IMR-90 (cell line): ENCODE results near the gene OPTN. TPM values are rescaled to one million over a fixed set of nuclear protein-coding genes. Genes with fewer than 3 reads are reported as not detected.
A peak's percentile ranks its signal among the peaks of the same experiment; 100 is the strongest.

ENCODE experiments used
- ATAC-seq: fragments of 200-7000 bp; cut with Tn5 transposase; 2 replicates; pipeline ENCODE4 v1.9.1; 2020; ENCODE audit warnings: low read depth, mild to moderate bottlenecking, moderate library complexity
- BruUV-seq: library from RNA; stranded (reverse); fragments of 400-500 nt; replicated peaks from 2 replicates; lab custom pipeline; 2021; lab: Mats Ljungman, UMichigan
- CTCF ChIA-PET: fragments of 300-600 bp; formaldehyde crosslinking; extraction: SDS; loops from one replicate; lab custom pipeline; 2021; ENCODE audit warnings: antibody characterized with exemption; lab: Yijun Ruan, JAX
- POLR2A ChIA-PET: fragments of 300-600 bp; sonication (Branson Sonifier 250); formaldehyde crosslinking; loops from one replicate; lab custom pipeline; 2022; ENCODE audit warnings: antibody characterized with exemption; ENCODE audit not compliant: unreplicated experiment; lab: Charles Lee
- DNase-seq: peaks from one replicate; pipeline ENCODE4 v3.0.0; 2013
- H2AFZ ChIP-seq: replicated peaks from 2 replicates; pipeline ENCODE3; 2013; ENCODE audit warnings: low read length, mild to moderate bottlenecking; ENCODE audit not compliant: poor library complexity
- H2AK5ac ChIP-seq: 2 replicates; pipeline ENCODE4 v1.6.1; 2013; ENCODE audit warnings: low read depth, low read length, inconsistent platforms
- H2AK9ac ChIP-seq: replicated peaks from 2 replicates; pipeline ENCODE3; 2013; ENCODE audit warnings: mild to moderate bottlenecking, low read depth, low read length, moderate library complexity; ENCODE audit not compliant: poor library complexity
- H2BK120ac ChIP-seq: 2 replicates; pipeline ENCODE4 v1.6.1; 2013; ENCODE audit warnings: low read depth, low read length, inconsistent platforms
- H2BK15ac ChIP-seq: 3 replicates; pipeline ENCODE4 v1.6.1; 2013; ENCODE audit warnings: low read depth, low read length, inconsistent platforms
- H2BK20ac ChIP-seq: 2 replicates; pipeline ENCODE4 v1.6.1; 2013; ENCODE audit warnings: low read depth, mild to moderate bottlenecking, inconsistent platforms, low read length, moderate library complexity
- H2BK5ac ChIP-seq: 2 replicates; pipeline ENCODE4 v1.6.1; 2013; ENCODE audit warnings: mild to moderate bottlenecking, low read depth, low read length, inconsistent platforms; ENCODE audit not compliant: poor library complexity, severe bottlenecking
- H3K14ac ChIP-seq: replicated peaks from 2 replicates; pipeline ENCODE4 v1.6.1; 2013; ENCODE audit warnings: low read depth, low read length, inconsistent platforms
- H3K18ac ChIP-seq: 2 replicates; pipeline ENCODE4 v1.6.1; 2013; ENCODE audit warnings: low read depth, low read length, control low read depth
- H3K23ac ChIP-seq: 2 replicates; pipeline ENCODE4 v1.6.1; 2013; ENCODE audit warnings: low read depth, low read length, inconsistent platforms
- H3K27ac ChIP-seq: 2 replicates; pipeline ENCODE4 v1.5.1; 2013; ENCODE audit warnings: mild to moderate bottlenecking, control low read depth, low read length; ENCODE audit not compliant: insufficient read depth
- H3K27me3 ChIP-seq: 2 replicates; pipeline ENCODE4 v1.6.1; 2013; ENCODE audit warnings: low read length; ENCODE audit not compliant: control insufficient read depth, insufficient read depth
- H3K36me3 ChIP-seq: 2 replicates; pipeline ENCODE4 v1.6.1; 2013; ENCODE audit warnings: low read length, mixed read lengths; ENCODE audit not compliant: control insufficient read depth, insufficient read depth
- H3K4ac ChIP-seq: 2 replicates; pipeline ENCODE4 v1.6.1; 2013; ENCODE audit warnings: low read depth, low read length, inconsistent platforms
- H3K4me1 ChIP-seq: 2 replicates; pipeline ENCODE4 v1.6.1; 2013; ENCODE audit warnings: low read length, mixed read lengths; ENCODE audit not compliant: control insufficient read depth, insufficient read depth
- H3K4me2 ChIP-seq: 2 replicates; pipeline ENCODE4 v1.6.1; 2013; ENCODE audit warnings: low read depth, mild to moderate bottlenecking, control low read depth, low read length, moderate library complexity
- H3K4me3 ChIP-seq: 2 replicates; pipeline ENCODE4 v1.5.1; 2013; ENCODE audit warnings: low read depth, mild to moderate bottlenecking, control low read depth, low read length, moderate library complexity; ENCODE audit not compliant: insufficient read depth
- H3K56ac ChIP-seq: 2 replicates; pipeline ENCODE4 v1.6.1; 2013; ENCODE audit warnings: low read length, inconsistent platforms; ENCODE audit not compliant: insufficient read depth; ENCODE audit errors: extremely low read depth
- H3K79me1 ChIP-seq, 2 experiments: 2 replicates each; pipeline ENCODE4 v1.6.1; 2013; ENCODE audit warnings: low read length in 2 of 2, inconsistent platforms in 1 of 2, low read depth in 1 of 2
- H3K9ac ChIP-seq: 2 replicates; pipeline ENCODE4 v1.6.1; 2013; ENCODE audit warnings: low read depth, low read length, control low read depth
- H3K9me1 ChIP-seq: 2 replicates; pipeline ENCODE4 v1.6.1; 2013; ENCODE audit warnings: low read length, inconsistent platforms; ENCODE audit not compliant: insufficient read depth
- H3K9me3 ChIP-seq: 2 replicates; pipeline ENCODE4 v1.6.1; 2013; ENCODE audit warnings: low read length; ENCODE audit not compliant: control insufficient read depth, insufficient read depth
- H4K20me1 ChIP-seq: 2 replicates; pipeline ENCODE4 v1.6.1; 2013; ENCODE audit warnings: low read length, inconsistent platforms; ENCODE audit not compliant: insufficient read depth
- H4K5ac ChIP-seq: 2 replicates; pipeline ENCODE4 v1.6.1; 2013; ENCODE audit warnings: mild to moderate bottlenecking, low read depth, low read length, control low read depth
- H4K8ac ChIP-seq, 2 experiments: 2 replicates each; pipeline ENCODE4 v1.6.1; 2013; ENCODE audit warnings: low read depth in 2 of 2, low read length in 2 of 2, control low read depth in 1 of 2, inconsistent platforms in 1 of 2
- H4K91ac ChIP-seq: 2 replicates; pipeline ENCODE4 v1.6.1; 2013; ENCODE audit warnings: low read depth, low read length, inconsistent platforms; ENCODE audit not compliant: insufficient read depth
- CEBPB ChIP-seq: IDR thresholded peaks from 2 replicates; pipeline ENCODE4 v1.6.1; 2012; ENCODE audit warnings: low read depth, low read length, improper control_type of control experiment
- CHD1 ChIP-seq: IDR thresholded peaks from 2 replicates; pipeline ENCODE4 v1.6.1; 2012; ENCODE audit warnings: low read depth, low read length, improper control_type of control experiment
- CTCF ChIP-seq: conservative IDR thresholded peaks from 2 replicates; pipeline ENCODE4 v1.5.1; 2012; ENCODE audit warnings: mild to moderate bottlenecking, low read depth, low read length, improper control_type of control experiment
- MAFK ChIP-seq: IDR thresholded peaks from 2 replicates; pipeline ENCODE4 v1.6.1; 2012; ENCODE audit warnings: low read depth, low read length, improper control_type of control experiment
- MAZ ChIP-seq: IDR thresholded peaks from 2 replicates; pipeline ENCODE4 v1.6.1; 2012; ENCODE audit warnings: low read depth, mild to moderate bottlenecking, low read length, improper control_type of control experiment, moderate library complexity, borderline replicate concordance
- NFE2L2 ChIP-seq: fragments of 150-350 bp; IDR thresholded peaks from 2 replicates; pipeline ENCODE4 v1.6.1; 2016; ENCODE audit warnings: low read depth, mild to moderate bottlenecking, low read length
- RAD21 ChIP-seq: IDR thresholded peaks from 2 replicates; pipeline ENCODE4 v1.6.1; 2012; ENCODE audit warnings: low read length, improper control_type of control experiment
- RFX5 ChIP-seq: IDR thresholded peaks from 2 replicates; pipeline ENCODE4 v1.8.0; 2012; ENCODE audit warnings: low read depth, mild to moderate bottlenecking, low read length, moderate library complexity
- SMC3 ChIP-seq: fragments of 150-350 bp; IDR thresholded peaks from 2 replicates; pipeline ENCODE4 v1.6.1; 2016; ENCODE audit warnings: low read depth, mild to moderate bottlenecking, antibody characterized with exemption, low read length, moderate library complexity
- WGBS, 2 experiments: methylation state at CpG; one replicate each; pipeline versions ENCODE4 v1.1.5 to v1.1.7; 2013; ENCODE audit warnings: missing lambda C conversion rate in 2 of 2; ENCODE audit not compliant: insufficient read length in 1 of 2; ENCODE audit errors: extremely low coverage in 2 of 2; 5-methylcytosine and 5-hydroxymethylcytosine counted together
- dilution Hi-C: fragments of 300-500 bp; cut with HindIII; formaldehyde crosslinking; loops from one replicate; pipeline ENCODE4 v1.14.3; 2018; ENCODE audit warnings: low sequenced_read_pairs; ENCODE audit not compliant: unreplicated experiment
- in situ Hi-C: fragments of 300-500 bp; cut with MboI; formaldehyde crosslinking; loops from 3 replicates; pipeline ENCODE4 v1.14.3; 2019; ENCODE audit warnings: low sequenced_read_pairs, inconsistent platforms, mixed read lengths
- intact Hi-C: fragments of 100-400 bp; cut with micrococcal nuclease; formaldehyde crosslinking; loops from 2 replicates; pipeline ENCODE4 v1.10.0; 2022
- polyA plus RNA-seq, 3 experiments: library from polyadenylated mRNA; depleted of rRNA; stranded (reverse); fragments of >200 nt; gene quantifications; 2 replicates each; pipeline ENCODE4 v1.2.3, GENCODE V29; 2012; ENCODE audit warnings: low replicate concordance in 1 of 3
- total RNA-seq: library from RNA; depleted of rRNA; stranded (reverse); fragments of >200 nt; gene quantifications from 2 replicates; pipeline ENCODE4 v1.2.3, GENCODE V29; 2012

OPTN gene
- total and polyA plus RNA-seq, 2 of the 4 experiments (the other 2 are of a cell fraction) = 34.8 to 41.4 TPM

DNA sequence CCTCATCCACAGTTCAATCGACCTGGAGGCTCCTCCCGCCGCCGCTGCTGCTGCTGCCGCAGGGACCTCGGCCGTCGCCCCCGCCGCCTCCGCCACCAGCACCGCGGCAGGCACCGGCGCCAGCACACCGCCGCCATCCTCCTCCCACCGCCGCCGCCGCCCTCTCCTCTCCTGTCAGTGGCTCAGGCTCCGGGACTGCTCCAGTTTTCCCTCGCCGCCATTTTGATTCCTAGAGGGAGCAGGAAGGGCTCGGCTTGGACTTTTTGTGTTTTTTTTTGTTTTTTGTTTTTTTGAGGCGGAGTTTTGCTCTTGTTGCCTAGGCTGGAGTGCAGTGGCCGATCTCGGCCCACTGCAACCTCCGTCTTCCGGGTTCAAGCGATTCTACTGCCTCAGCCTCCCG is 58.4 kb downstream of the OPTN start:
- Histone ChIP-seq H4K91ac (no peak overlapping the region), H3K9me3 (no peaks in the 10 kb centered on the region), H4K5ac (no peak overlapping the region), H3K27ac (no peak overlapping the region), H2AK9ac (no peak overlapping the region), H3K27me3 (no peaks in the 10 kb centered on the region), H4K20me1 (no peaks in the 10 kb centered on the region), H3K9ac (no peak overlapping the region), H2AK5ac (no peak overlapping the region), H3K14ac (no peak overlapping the region), H2AFZ (peak overlapping the region; percentile 53), H3K36me3 (no peaks in the 10 kb centered on the region), H3K79me1 (peaks cover 4 to 11% of the 10 kb centered on the region in 2 experiments; a peak in 3 of 4 replicates), H3K23ac (no peak overlapping the region), H3K4me3 (no peak overlapping the region), H3K56ac (no peak overlapping the region), H4K8ac (no peak overlapping the region), H2BK120ac (no peak overlapping the region), H3K9me1 (no peaks in the 10 kb centered on the region; the same call in 1 of the 2 replicates), H2BK20ac (no peak overlapping the region), H2BK5ac (no peak overlapping the region), H3K4me2 (no peak overlapping the region), H3K4me1 (no peaks in the 10 kb centered on the region; the same call in 1 of the 2 replicates), H2BK15ac (no peak overlapping the region), H3K18ac (no peak overlapping the region), H3K4ac (no peak overlapping the region)
- ChIA-PET POLR2A (no interaction called here), CTCF (no interaction called here)
- 87% methylated on average over 3 of the region's 32 CpGs; no CpG with 5 or more reads in 1 of the 2 experiments for WGBS, 2 experiments
- in situ Hi-C loops (no loop called here), intact Hi-C loops (no loop called here), dilution Hi-C loops (no loop called here)
- DNase-seq (no peak), ATAC-seq (no peak)
- TF ChIP-seq CHD1 (no peak), MAFK (no peak), SMC3 (no peak), RAD21 (no peak), CEBPB (no peak), RFX5 (no peak), NFE2L2 (no peak), CTCF (no peak), MAZ (no peak)
- BruUV-seq = no TSS peak
